Glomerular endothelial cell (primary cell): Measurements from ENCODE around the gene PFKM. TPM values are rescaled to one million over a fixed set of nuclear protein-coding genes. Genes with fewer than 3 reads are reported as not detected.
"Not testable (repeated sequence)": the region's sequence is repeated elsewhere in the genome, so short reads cannot be mapped to it uniquely, and the experiment has no call there.

Source experiments
- DNase-seq: peaks from one replicate; pipeline ENCODE4 v3.0.0-alpha.2; 2011; ENCODE audit warnings: low read depth, low spot score; ENCODE audit errors: extremely low read depth
- total RNA-seq: library from RNA; depleted of rRNA; stranded (reverse); fragments of >200 nt; gene quantifications from 2 replicates; pipeline ENCODE4 v1.2.3, GENCODE V29; 2015

Gene PFKM
- total RNA-seq, 1 donor from 2014 or later = 46.5 TPM

DNA sequence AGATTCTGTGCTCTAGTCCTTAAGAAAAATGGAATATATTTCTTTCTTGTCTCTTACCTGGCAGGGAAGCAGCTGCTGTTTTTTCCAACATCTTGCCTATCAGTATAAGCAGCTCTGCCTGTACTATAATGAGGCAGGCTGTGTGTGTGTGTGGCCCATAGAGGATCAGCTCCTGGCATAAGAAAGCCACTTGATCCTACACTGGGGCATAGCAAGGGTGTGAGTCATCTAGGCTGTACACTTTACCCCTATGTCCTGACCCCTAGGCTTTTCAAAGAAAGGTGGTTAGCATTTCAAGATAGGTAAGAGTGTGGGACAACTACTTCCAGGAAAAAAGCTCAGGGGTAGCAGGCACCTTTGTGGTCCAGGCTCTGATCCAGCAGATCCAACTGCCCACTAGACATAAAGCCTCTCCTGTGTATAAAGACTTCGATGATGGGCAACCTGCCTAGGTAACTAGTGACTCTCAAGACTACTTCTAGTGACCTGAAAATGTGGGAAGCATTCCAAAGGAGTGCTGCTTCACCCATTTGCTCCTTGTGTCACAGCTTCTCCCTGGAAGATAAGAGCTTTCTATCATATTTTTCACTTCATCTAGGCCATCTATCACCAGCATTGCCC is 8.4 kb upstream of the PFKM start:
- no peak for DNase-seq

DNA sequence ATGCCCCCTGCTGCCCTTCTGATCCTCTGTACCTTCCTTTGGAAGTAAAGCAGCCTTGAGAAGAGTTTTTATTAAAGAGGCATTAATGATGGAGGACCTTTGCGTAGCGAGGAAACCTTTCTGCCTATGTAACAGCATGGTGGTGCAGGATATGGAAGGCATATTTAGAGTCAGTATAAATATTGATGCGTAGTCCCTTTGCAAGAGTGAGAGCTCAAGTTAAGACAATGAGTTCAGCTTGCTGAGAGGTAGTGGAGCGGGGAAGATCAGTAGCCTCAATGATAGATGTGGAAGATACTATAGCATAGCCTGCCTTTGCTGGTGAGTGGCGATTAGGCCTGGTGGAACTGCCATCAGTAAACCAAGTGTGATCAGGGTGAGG is 7.9 kb upstream of the PFKM start:
- DNase-seq = not testable (repeated sequence)

DNA sequence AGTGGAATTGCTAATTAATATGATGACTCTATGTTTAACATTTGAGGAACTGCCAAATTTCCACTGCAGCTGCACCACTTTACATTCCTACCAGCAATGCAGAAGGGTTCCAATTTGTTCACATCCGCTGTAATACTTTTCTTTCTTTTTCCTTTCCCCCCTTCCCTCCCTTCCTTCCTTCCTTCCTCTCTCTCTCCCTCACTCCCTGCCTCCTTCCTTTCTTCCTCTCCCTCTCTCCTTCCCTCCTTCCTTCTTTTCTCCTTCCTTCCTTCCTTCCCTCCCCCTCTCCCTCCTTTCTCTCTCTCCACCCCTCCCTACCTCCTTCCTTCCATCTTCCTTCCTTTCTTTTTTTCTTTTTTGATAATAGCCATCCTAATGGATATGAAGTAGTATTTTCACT is 3.2 kb upstream of the PFKM start:
- DNase-seq = no peak

DNA sequence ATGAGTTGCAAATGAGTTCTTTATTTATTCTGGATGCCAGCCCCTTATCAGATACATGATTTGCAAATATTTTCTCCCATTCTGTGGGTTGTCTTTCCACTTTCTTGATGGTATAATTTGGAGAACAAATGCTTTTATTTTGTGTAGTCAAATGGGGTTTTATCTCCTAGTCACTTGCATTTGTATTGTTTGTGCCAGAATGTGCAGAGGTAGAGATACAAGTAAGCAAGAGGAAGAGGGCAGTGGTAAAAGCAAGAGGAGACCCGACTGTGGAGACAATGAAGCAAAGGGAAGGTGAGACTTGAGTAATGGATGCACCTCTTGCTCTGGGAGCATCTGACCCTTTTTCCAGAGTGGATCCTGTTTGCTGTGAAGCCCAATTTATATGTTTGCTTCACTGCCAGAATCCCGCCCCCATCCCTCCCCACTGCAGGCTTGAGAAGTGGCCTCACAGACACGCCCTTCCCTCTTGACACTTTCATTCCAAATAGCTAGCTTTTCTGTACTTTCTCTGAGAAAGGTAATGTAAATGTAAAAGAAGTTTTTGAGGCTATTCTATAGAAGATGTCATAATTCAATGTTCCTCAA is 786 bp upstream of the PFKM start:
- DNase-seq = no peak

DNA sequence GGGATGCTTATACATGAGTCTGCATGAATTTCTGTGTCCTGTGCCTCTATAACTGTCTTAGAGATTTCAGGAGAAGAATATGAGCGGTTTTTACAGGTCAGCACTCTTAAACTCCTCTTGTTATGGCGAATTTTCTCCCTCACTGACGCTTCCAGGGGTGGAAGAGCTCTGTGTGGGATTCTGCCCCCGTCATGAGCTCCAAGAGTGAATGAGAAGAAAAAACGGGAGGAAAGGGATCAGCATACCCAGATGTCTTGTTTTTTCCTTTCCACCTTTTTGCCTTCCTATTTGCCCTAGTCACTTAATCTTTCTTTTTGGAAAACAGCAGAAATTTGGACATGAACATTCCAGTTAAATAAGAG is 651 bp downstream of the PFKM start:
- no peak for DNase-seq

DNA sequence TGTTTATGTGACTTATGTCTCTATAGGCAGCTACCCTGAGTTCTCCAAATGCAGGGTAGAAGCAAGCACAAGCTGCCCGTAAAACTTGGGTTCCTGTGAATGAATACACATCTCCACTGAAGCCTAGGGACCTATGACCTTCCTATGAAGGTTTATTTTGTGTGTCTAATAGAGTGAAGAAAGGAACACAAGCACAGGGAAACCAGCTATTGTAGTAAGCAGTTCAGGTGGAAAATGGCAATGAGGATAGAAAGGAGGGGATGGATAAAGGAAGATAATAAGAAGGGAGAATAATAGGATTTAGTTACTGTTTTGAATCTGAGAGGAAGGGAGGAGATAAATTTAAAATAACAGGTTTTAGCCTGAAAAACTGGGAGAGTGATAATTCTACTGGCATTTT is 2.4 kb downstream of the PFKM start:
- DNase-seq = no peak

DNA sequence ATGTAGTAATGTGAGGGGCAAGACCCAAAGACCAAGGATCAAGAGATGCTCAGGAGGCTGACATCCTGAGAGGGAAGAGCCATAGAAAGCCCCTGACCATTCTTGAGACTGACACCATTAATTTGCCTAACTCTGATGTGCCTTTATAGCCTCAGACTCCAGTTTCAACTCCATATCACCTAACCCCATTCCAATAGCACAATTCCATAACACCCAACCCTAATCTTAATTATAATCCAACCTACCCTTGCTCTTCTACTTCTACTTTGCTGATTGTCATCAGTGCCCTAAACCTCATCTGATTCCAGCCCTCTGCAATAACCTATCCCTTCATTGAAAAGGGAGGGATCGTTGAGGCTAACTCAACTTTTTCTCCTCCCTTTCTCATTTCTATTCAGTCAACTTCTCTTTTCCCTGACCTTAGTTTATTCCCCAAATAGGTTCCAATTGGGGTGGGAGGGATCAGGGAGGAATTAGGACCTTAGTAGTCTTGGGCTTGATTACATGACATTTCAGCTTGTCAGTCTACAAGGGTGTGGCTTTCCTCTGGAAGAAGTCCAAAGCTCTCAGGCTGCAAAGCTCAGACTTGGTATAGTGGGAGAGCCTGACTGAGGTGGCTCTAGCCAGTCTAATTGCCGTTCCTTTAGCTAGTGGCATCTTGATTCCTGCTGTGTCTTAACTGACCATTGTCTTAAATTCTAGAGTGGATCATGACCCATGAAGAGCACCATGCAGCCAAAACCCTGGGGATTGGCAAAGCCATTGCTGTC is 3.1 kb downstream of the PFKM start:
- DNase-seq = no peak

DNA sequence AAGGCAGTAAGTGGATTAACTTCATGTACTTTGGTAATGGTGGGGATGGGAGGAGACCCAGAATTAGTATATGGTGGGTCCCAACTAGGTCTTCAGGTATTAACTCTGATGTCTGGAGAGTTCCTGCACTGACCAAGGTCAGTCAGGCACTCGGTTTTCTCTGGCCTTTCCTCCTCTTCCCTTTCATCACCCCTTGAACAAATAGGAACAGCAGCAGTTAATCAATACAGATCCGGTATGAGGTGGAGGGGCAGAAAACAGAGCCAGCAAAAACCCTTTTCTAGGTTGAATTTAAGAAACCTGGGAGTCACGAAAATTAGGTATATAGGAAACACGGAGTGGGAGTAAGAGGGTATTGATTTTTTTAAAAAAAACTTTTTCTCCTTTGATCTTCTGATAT is 4.0 kb downstream of the PFKM start:
- no peak for DNase-seq

DNA sequence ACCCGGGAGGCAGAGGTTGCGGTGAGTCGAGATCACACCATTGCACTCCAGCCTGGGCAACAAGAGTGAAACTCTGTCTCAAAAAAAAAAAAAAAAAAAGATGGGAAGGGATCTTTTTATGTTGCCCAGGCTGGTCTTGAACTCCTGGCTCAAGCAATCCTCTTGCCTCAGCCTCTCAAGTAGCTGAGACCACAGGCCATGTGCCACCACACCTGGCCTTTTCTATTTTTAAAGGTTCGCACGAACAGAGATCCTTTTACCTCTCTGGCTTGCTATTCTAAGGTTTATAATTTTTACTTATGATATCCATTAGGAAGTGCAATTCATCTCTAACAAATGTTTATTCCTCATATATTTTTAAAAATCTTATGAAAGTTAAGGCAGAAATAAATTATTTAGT is 6.4 kb downstream of the PFKM start:
- not testable (repeated sequence) for DNase-seq

DNA sequence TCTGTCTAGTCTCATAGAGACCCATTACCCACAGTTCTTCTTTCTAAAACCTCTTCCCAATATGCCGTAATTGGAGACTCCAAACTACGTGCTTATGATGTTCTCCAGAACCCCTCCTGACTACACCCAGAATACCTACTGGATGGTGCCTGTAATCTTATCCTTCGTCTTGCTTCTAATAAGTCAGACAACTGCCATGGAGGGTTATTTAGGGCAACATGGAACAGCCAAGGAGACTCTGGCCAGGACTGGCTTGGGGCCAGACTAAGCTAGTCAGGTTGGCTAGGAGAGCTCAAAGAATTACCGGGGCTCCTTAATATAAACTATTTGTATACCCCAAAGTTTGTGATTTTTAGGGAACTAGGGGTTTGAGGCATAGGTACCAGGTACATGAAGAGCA is 6.8 kb downstream of the PFKM start:
- no peak for DNase-seq

DNA sequence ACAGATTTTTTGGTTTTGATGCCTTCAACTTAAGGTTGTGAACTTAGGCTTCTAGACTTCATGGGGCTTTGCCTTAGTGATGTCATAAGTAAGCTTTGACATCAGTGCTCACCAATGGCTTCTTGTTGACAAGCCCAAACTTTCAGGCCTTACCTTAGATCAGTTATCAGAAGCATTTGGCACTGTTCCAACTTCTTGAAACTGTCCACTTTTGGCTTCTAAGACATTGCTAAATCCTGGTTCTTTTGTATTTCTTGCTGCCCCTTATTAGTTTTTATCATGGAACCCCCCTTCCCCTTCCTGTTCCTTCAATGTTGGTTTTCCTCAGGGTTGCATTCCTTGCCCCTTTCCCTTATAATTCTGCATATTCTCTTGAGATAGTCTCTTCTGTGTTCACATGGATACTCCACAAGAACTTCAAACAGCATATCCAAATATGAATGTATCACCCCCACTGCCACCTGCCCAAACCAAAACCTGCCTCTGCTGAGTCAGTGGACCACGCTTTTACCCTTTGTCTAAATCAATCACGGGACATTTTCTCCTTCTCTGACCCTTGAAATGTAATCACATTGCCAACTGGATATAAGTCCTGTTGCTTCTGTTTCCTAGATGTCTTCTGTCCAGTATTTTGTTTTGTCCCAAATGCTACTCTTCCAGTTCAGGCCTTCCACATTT is 7.9 kb downstream of the PFKM start:
- DNase-seq = no peak

DNA sequence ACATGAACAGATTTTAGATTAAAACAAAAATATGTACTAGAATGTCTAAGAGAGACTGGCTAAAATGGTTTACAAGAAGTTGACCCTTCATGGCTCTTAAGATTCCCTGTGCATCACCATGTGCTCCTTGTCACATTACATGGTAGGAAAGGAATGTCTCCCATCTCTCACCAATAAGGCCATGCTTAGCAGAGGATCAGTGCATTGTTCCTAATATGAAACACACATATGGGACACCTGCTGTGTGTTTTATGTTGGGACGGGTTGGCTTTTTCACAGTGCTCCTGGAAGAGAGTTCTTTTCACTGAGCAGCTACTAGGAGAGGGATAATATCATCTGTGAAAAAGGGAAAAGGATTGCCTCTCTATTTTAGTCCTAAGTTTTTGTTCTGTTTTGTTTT is 9.6 kb downstream of the PFKM start:
- DNase-seq = no peak

DNA sequence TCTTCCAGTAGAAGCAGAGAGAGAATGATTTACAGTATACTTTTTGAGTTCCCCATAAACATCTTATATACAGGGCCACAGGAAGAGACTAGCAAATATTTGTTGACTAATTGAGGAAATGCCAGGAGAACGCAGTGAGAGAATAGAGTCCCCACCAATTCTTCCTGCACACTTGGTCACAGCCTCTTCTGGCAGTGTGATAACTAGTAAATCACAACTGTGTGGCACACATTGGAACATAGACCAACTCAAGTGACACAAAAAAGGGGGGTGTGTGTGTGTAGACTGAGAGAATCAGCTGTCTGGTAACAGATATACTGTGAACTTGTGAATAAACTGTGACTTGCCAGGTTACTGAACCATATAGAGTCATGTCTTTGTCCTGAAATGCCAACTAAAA is 10.2 kb downstream of the PFKM start:
- DNase-seq = no peak

DNA sequence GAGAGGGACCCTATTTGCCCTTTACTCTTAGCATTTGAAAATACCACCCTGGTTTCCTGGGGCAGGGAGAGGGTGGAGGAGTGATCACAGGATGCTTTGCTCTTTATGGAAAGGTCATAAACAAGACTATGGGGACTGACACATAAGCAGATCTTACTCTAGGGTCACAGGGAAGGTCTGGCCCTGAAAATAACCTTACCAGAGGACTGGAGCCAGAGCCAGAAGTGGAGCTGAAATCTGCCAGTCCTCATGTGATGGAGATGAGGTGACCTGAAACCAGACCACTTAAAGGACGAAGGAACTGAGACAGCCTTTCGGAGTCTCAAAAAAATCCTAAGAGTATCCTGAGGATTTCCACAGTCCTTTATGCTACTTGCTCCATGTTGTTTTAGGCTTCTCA is 12.4 kb downstream of the PFKM start:
- no peak for DNase-seq

DNA sequence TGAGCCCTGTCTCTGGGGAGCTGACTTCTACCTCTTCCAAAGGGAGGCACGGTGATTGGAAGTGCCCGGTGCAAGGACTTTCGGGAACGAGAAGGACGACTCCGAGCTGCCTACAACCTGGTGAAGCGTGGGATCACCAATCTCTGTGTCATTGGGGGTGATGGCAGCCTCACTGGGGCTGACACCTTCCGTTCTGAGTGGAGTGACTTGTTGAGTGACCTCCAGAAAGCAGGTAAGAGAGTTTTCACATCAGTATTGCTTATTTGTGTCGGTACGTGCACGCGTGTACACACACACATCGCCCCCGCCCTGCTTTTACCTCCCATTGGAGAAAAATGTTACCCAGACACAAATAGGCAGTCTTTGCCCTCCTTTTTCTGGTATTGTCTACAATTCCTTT is 13.7 kb downstream of the PFKM start:
- DNase-seq = no peak

DNA sequence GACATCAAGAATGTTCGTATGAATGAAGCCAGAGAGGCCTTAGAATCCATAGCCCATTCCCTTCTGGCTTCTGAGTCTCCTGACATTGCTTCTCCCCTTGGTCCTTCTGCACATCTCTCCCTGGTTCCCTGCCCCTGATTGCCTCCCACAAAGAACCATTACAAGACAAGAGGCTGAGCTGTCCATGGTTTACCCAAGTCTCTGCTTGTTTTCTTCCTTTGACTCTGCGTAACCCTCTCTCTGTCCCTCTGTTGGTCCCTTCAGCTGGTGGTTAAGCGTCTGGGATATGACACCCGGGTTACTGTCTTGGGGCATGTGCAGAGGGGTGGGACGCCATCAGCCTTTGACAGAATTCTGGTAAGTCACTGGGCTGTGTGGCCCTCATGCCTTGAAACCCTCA is 15.9 kb downstream of the PFKM start:
- no peak for DNase-seq

DNA sequence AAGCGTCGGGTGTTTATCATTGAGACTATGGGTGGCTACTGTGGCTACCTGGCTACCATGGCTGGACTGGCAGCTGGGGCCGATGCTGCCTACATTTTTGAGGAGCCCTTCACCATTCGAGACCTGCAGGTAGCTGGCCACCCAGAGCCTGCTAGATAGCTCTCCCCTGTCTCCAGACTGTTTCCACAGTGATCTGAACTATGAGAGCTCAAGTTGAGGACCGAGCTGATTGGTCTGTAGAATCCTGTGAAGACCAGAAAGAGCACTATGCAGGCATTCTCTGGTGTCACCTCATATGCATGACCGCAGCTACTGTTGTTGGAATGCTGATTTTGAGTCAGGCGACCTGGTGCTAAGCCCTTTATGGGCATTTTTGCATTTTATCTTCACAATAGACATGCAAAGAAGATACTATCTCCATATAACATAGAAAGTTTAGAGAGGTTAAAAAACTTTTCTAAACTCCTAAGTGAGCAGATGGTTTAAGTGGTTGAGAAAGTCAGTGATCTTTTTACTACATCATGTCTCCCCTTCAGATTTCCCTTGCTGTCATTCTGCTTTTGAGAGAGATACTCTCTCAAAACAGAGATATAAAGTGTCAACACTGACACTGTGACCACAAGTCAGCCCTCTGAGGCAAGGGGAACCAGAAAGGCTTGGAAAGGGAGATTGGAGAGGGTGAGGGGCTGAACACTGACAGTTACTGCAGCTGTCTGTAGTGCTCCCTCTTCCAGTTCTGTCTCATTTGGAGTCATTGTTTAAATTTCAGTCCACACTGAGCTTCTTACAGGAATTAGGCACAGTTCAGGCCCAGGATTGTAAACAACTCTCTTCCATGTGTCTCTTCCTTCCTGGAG is 23.9 kb downstream of the PFKM start:
- DNase-seq = no peak

DNA sequence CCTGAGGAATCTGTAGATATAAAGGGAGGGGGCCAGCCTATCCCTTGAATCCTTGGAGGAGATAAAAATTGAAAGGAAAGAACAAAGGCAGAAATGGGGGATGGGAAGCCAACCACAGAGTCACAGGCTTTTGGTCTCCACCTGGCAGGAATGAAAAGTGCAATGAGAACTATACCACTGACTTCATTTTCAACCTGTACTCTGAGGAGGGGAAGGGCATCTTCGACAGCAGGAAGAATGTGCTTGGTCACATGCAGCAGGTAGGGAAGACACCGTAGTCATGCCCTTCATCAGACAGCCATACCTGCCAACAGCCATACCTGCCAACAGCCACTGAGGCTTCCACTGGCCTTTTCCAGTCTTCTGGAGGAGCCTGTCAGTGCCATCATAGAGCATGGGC is 24.7 kb downstream of the PFKM start:
- DNase-seq = no peak

DNA sequence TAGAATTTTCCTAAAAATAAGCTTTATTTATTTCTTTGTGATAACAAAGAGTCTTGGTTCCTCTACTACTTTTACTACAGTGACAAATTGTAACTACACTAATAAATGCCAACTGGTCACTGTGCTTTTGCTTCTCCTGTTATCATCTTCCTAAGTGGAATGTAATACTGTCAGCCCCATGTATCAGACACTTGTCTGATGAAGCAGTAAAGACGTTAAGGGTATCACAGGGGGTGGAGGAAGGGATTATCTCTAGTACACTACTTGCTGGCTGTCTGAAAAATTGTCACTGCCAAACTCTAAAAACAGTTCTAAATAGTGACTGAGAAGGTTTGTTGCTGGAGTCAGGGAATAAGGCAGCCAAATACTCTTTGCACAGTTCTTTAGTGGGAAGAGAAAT is 26.8 kb downstream of the PFKM start:
- DNase-seq = no peak

DNA sequence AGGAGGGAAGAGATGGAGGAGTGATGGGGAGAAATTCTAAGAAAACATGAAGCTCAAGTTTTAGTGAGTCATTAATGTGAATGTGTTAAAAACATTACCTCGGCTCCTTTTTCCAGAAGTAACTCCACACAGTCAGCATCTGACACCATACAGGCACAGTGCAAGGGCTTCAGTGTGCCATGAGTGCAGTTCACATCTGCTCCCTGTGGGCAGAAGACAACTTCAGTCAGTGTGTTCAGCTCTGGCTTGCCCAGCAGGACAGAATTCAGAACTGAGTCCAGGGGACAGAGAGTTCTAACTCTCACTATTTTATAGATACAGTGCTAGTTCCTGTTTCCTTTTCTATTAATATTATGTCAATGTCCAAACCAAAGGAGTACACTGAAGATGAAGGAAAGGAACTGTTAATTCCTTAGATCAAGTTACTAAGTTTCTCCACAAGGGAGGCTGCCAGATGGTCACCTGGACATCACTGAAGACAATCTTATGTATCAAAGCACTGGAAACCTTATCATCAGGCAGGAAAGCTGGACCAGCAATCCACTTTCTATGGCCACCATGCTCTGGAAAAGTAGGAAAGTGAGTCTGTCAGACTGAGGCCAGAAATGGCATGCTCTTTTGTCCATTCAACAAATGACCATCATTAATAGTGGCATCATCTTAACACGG is 32.1 kb downstream of the PFKM start:
- no peak for DNase-seq
